Measurements from ENCODE around the gene KRTAP9-8.

DNA sequence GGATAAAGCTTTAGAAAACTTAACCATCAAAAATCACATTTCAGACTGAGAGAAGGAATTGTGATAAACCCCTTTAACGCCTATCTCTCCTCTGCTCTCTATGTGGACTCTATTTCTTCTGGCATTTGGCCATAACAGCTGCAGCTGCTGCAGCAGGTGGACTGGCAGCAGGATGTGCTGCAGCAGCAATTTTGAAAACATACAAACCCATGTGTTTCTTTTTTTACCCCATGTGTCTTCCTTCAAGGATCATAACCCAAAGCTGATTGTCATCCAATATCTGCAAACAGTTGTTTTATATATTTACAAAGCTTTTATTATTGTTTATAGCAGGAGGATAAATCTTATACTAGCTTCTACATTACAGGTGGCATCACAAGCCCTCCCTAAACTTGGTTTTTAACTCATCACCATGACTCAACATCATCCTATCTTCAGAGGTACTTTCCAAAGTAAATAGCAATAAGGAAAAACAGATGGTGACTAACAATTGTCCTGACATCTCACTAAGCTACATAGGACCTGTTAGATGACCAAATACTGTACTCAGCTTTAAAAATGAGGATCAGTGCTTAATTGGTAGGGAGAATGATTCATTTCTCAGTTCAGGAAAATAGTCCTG is 25.8 kb upstream of the KRTAP9-8 start:
- TF ChIP-seq, protein P1, sequence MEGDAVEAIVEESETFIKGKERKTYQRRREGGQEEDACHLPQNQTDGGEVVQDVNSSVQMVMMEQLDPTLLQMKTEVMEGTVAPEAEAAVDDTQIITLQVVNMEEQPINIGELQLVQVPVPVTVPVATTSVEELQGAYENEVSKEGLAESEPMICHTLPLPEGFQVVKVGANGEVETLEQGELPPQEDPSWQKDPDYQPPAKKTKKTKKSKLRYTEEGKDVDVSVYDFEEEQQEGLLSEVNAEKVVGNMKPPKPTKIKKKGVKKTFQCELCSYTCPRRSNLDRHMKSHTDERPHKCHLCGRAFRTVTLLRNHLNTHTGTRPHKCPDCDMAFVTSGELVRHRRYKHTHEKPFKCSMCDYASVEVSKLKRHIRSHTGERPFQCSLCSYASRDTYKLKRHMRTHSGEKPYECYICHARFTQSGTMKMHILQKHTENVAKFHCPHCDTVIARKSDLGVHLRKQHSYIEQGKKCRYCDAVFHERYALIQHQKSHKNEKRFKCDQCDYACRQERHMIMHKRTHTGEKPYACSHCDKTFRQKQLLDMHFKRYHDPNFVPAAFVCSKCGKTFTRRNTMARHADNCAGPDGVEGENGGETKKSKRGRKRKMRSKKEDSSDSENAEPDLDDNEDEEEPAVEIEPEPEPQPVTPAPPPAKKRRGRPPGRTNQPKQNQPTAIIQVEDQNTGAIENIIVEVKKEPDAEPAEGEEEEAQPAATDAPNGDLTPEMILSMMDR (IDR thresholded peaks at IDR 0.05; ENCODE audit: control extremely low read depth in 1 of 3, insufficient read depth in 1 of 3, low read depth in 1 of 3, low read length in 3 of 3), result no peak
- TF ChIP-seq RFX5 (IDR thresholded peaks at IDR 0.05; ENCODE audit: borderline replicate concordance, low read depth, low read length) (no peak), POLR2A (IDR thresholded peaks at IDR 0.05; ENCODE audit: control extremely low read depth in 1 of 2, low read depth in 2 of 2, low read length in 2 of 2) (no peak), SIN3A (conservative IDR thresholded peaks at IDR 0.05 in 1 of 2, IDR thresholded peaks at IDR 0.05 in 1 of 2; ENCODE audit: low read depth in 1 of 2, low read length in 2 of 2) (no peak)

Data from H1 (cell line).